KMS-11 (cell line): Measurements from ENCODE around the gene PTPRN2.

Experiments
- H2AFZ ChIP-seq: fragments of 200-600 bp; sonication (generic); 2 replicates; pipeline ENCODE4 v1.6.1; 2016; ENCODE audit warnings: antibody characterized with exemption, mixed run types, low read depth
- H3K27ac ChIP-seq: fragments of 200-600 bp; sonication (generic); 2 replicates; pipeline ENCODE4 v1.6.1; 2016; ENCODE audit warnings: mild to moderate bottlenecking, mixed run types
- H3K27me3 ChIP-seq: fragments of 200-600 bp; sonication (generic); 2 replicates; pipeline ENCODE4 v1.6.1; 2017; ENCODE audit warnings: mild to moderate bottlenecking, low read depth, mixed run types, moderate library complexity; ENCODE audit not compliant: insufficient read depth
- H3K36me3 ChIP-seq: fragments of 200-600 bp; sonication (generic); 2 replicates; pipeline ENCODE4 v1.6.1; 2017; ENCODE audit warnings: mild to moderate bottlenecking, mixed run types; ENCODE audit not compliant: insufficient read depth
- H3K4me1 ChIP-seq: fragments of 200-600 bp; sonication (generic); 2 replicates; pipeline ENCODE4 v1.6.1; 2016; ENCODE audit warnings: mild to moderate bottlenecking, low read depth, mixed run types; ENCODE audit not compliant: poor library complexity, severe bottlenecking
- H3K4me2 ChIP-seq: fragments of 200-600 bp; sonication (generic); 2 replicates; pipeline ENCODE4 v1.7.0; 2016; ENCODE audit warnings: mild to moderate bottlenecking, mixed run types
- H3K4me3 ChIP-seq: fragments of 200-600 bp; sonication (generic); IDR thresholded peaks from 2 replicates; pipeline ENCODE4 v1.6.1; 2017; ENCODE audit warnings: low read depth, low read length, mixed read lengths; ENCODE audit not compliant: insufficient read depth
- H3K79me2 ChIP-seq: fragments of 200-600 bp; sonication (generic); 2 replicates; pipeline ENCODE4 v1.6.1; 2016; ENCODE audit warnings: low read depth, mixed run types; ENCODE audit not compliant: insufficient read depth
- H3K9ac ChIP-seq: fragments of 200-600 bp; sonication (generic); 2 replicates; pipeline ENCODE4 v1.6.1; 2016; ENCODE audit warnings: mild to moderate bottlenecking, mixed run types
- H4K20me1 ChIP-seq: fragments of 200-600 bp; sonication (generic); 2 replicates; pipeline ENCODE4 v1.6.1; 2016; ENCODE audit warnings: mild to moderate bottlenecking, mixed run types; ENCODE audit not compliant: insufficient read depth
- TF ChIP-seq, protein P1 (sequence below): fragments of 200-600 bp; sonication (generic); conservative IDR thresholded peaks from 2 replicates; pipeline ENCODE4 v1.6.1; 2017; ENCODE audit warnings: low read depth, mild to moderate bottlenecking, antibody characterized with exemption, low read length, moderate library complexity, mixed read lengths

PTPRN2 gene

DNA sequence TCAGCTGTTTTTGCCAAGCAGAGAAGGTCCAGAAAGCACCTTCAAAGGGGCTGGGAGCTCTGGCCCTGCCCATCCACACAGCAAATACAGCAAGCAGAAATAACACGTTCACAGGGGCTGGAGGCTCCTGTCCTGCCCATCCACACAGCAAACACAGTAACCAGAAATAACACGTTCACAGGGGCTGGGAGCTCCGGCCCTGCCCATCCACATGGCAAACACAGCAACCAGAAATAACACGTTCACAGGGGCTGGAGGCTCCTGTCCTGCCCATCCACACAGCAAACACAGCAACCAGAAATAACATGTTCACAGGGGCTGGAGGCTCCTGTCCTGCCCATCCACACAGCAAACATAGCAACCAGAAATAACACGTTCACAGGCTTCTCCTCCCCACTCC is 558.1 kb downstream of the PTPRN2 start:
- Histone ChIP-seq H3K4me3 (no peak overlapping the region), H3K79me2 (no peaks in the 10 kb centered on the region), H3K27ac (no peak overlapping the region), H2AFZ (no peak overlapping the region), H3K4me1 (no peaks in the 10 kb centered on the region), H3K27me3 (peaks cover 9% of the 10 kb centered on the region; the same call in 1 of the 2 replicates), H3K36me3 (no peaks in the 10 kb centered on the region), H3K4me2 (no peak overlapping the region), H3K9ac (no peak overlapping the region), H4K20me1 (no peaks in the 10 kb centered on the region)
- TF ChIP-seq, protein P1, sequence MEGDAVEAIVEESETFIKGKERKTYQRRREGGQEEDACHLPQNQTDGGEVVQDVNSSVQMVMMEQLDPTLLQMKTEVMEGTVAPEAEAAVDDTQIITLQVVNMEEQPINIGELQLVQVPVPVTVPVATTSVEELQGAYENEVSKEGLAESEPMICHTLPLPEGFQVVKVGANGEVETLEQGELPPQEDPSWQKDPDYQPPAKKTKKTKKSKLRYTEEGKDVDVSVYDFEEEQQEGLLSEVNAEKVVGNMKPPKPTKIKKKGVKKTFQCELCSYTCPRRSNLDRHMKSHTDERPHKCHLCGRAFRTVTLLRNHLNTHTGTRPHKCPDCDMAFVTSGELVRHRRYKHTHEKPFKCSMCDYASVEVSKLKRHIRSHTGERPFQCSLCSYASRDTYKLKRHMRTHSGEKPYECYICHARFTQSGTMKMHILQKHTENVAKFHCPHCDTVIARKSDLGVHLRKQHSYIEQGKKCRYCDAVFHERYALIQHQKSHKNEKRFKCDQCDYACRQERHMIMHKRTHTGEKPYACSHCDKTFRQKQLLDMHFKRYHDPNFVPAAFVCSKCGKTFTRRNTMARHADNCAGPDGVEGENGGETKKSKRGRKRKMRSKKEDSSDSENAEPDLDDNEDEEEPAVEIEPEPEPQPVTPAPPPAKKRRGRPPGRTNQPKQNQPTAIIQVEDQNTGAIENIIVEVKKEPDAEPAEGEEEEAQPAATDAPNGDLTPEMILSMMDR, result no peak

DNA sequence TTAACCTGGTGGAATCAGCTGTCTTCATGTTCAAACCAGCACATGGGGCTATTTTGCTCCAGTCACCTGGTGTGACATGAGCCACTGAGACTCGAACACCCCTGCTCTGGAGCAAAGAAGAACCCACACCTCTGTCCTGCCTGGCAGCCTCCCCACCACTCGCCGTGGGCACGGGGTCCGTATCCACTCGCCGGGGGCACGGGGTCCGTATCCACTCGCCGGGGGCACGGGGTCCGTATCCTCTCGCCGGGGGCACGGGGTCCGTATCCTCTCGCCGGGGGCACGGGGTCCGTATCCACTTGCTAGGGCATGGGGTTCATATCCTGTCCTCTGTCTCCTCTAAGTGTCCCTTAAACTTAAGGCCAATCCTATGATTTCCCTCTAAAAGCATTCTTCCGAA is 558.7 kb downstream of the PTPRN2 start:
- Histone ChIP-seq H2AFZ (no peak overlapping the region), H3K79me2 (no peaks in the 10 kb centered on the region), H3K4me2 (no peak overlapping the region), H3K4me3 (no peak overlapping the region), H3K27me3 (peaks cover 9% of the 10 kb centered on the region; the same call in 1 of the 2 replicates), H3K27ac (no peak overlapping the region), H4K20me1 (no peaks in the 10 kb centered on the region), H3K9ac (no peak overlapping the region), H3K4me1 (no peaks in the 10 kb centered on the region), H3K36me3 (no peaks in the 10 kb centered on the region)
- TF ChIP-seq, protein P1, result no peak

DNA sequence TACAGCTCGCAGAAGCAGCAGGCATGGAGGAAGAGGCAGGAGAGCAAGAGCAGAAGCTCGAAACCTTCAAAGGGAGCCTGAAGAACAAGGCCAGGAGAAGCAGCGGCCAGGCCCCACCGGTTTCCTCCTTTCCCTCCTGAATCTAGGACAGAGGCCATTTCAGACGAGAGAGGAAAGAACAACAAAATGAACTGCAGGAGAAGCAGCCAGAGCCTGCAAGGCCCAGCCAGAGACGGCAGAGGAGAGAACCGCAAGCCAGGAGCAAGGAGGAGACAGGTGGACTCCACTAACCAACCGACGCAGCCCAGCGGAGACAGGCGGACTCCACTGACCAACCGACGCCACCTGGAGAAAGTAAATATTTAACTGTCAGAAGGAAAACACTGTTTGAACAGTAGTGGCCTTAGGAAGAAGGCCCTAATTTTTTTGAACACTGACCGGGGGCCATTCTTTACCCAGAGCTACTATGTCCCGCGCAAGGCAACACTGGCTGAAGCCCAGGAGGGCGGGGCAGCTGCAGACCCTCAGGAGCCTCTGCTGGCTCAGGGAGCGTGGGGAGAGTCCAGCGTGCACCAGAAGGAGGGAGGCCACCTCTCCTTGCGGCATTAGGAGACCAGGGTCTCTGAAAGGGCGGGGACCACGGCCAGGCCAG is 559.2 kb downstream of the PTPRN2 start:
- no peak overlapping the region for H3K27ac ChIP-seq
- H3K9ac ChIP-seq, result no peak overlapping the region
- no peaks in the 10 kb centered on the region for H3K36me3 ChIP-seq
- H4K20me1 ChIP-seq, result no peaks in the 10 kb centered on the region
- peaks cover 9% of the 10 kb centered on the region; the same call in 1 of the 2 replicates for H3K27me3 ChIP-seq
- TF ChIP-seq, protein P1, result no peak
- no peak overlapping the region for H2AFZ ChIP-seq
- no peak overlapping the region for H3K4me2 ChIP-seq
- no peaks in the 10 kb centered on the region for H3K79me2 ChIP-seq
- H3K4me1 ChIP-seq, result no peaks in the 10 kb centered on the region
- H3K4me3 ChIP-seq, result no peak overlapping the region

DNA sequence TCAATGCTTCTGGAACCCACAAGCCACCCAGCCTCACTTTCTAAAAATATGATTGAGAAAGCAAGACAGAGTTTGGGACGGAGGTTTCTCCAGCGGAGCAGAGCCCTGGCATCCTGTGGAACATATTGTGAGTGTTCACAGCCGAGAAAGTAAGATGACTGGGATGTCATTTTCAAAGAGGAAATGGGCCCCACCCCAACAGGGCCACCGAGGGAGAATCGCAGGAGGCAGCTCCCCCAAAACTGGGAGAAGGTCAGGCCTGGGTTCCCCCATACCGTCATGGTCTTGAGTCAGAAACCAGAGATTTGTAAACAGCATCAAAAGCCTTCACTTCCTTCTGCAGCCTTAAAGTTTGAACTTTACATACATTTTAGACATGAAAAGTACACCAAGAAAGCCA is 560.0 kb downstream of the PTPRN2 start:
- no peak overlapping the region for H3K4me2 ChIP-seq
- H3K27ac ChIP-seq, result no peak overlapping the region
- H3K4me1 ChIP-seq, result no peaks in the 10 kb centered on the region
- TF ChIP-seq, protein P1, result no peak
- H2AFZ ChIP-seq, result no peak overlapping the region
- no peaks in the 10 kb centered on the region for H3K36me3 ChIP-seq
- H4K20me1 ChIP-seq, result no peaks in the 10 kb centered on the region
- no peak overlapping the region for H3K9ac ChIP-seq
- H3K4me3 ChIP-seq, result no peak overlapping the region
- peaks cover 9% of the 10 kb centered on the region; the same call in 1 of the 2 replicates for H3K27me3 ChIP-seq
- H3K79me2 ChIP-seq, result no peaks in the 10 kb centered on the region
